Fibroblast of mammary gland (primary cell): ENCODE measurements around the gene ZFR.
A peak's percentile ranks its signal among the peaks of the same experiment; 100 is the strongest.

ENCODE experiments used
- DNase-seq: peaks from one replicate; pipeline ENCODE4 v3.0.0-alpha.2; 2010; ENCODE audit warnings: low read depth
- H3K4me3 ChIP-seq: 2 replicates; pipeline ENCODE4 v1.5.1; 2011; ENCODE audit warnings: low read depth, mild to moderate bottlenecking, low read length, moderate library complexity; ENCODE audit not compliant: control insufficient read depth
- CTCF ChIP-seq: conservative IDR thresholded peaks from 2 replicates; pipeline ENCODE4 v1.5.1; 2011; ENCODE audit warnings: low read depth, low read length, inconsistent platforms; ENCODE audit not compliant: control insufficient read depth, insufficient read depth

Gene ZFR

GRCh38 chr5:32444431-32445286 lies at the start of gene ZFR:
Gene ZFR (minus strand): TSS chr5:32444740. CDS start chr5:32444658, 82 bp downstream.
- no peak for TF ChIP-seq CTCF
- H3K4me3 ChIP-seq, result peak within 1 kb of the TSS; percentile 76
- DNase-seq, result peak; percentile 84

- DNase-seq, result no peak
- TF ChIP-seq CTCF, result no peak
- H3K4me3 ChIP-seq, result no peak overlapping the region
These were observed 46.5 kb upstream of the ZFR start for GRCh38 chr5:32490972-32491557.

- peak; percentile 93 for DNase-seq
- no peak overlapping the region for H3K4me3 ChIP-seq
- TF ChIP-seq CTCF, result peak; percentile 79
These were observed 45.4 kb upstream of the ZFR start for GRCh38 chr5:32489791-32490562.

GRCh38 chr5:32487424-32487823 lies 42.9 kb upstream of the ZFR start:
- no peak for TF ChIP-seq CTCF
- no peak for DNase-seq
- H3K4me3 ChIP-seq, result no peak overlapping the region

GRCh38 chr5:32487008-32487407 lies 42.5 kb upstream of the ZFR start:
- no peak overlapping the region for H3K4me3 ChIP-seq
- DNase-seq, result no peak
- no peak for TF ChIP-seq CTCF

GRCh38 chr5:32482193-32482592 lies 37.7 kb upstream of the ZFR start:
- TF ChIP-seq CTCF, result no peak
- DNase-seq, result no peak
- H3K4me3 ChIP-seq, result no peak overlapping the region
